GM11168 (cell line): ENCODE data around the gene COL4A3.
"Not testable (repeated sequence)": the region's sequence is repeated elsewhere in the genome, so short reads cannot be mapped to it uniquely, and the experiment has no call there.

ENCODE experiments used
- in situ Hi-C: fragments of 300-500 bp; cut with MboI; formaldehyde crosslinking; loops from one replicate; pipeline ENCODE4 v1.12.0; 2022; ENCODE audit warnings: low sequenced_read_pairs; ENCODE audit not compliant: unreplicated experiment

COL4A3 gene

DNA sequence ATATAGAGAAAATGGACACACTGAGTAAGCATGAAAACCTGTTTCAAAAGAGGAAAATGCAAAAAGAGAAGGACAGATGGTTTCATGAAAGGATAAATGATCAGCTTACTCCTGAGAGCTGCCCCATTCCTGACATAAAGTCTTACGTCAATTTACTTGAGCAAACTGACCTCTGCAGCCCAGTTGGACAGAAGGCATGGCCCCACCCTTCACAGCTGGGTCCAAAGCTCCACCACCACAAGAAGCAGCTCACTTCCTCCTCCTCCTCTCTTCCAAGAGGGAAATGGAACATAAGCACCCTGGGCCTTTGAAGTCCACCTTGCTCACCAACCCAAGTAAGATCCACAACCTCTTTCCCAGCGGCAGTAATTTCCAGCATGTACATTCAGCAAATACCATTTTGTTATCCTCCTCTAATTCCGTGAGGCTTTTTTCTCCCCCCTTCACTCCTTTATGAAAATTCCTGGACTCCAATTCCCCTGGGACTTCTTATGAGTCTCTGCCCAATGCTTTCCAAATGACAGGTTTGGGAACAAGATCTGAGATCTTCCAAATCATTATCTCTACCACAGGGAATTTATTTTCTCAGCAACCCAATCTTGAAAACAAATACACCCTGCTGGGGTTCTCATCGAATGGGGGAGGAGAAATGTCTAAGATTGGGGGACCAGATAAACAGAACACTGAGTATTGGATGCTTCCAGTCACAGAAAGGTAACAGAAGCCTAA lies 10.5 kb upstream of the COL4A3 start:
- in situ Hi-C loops, result no loop called here

DNA sequence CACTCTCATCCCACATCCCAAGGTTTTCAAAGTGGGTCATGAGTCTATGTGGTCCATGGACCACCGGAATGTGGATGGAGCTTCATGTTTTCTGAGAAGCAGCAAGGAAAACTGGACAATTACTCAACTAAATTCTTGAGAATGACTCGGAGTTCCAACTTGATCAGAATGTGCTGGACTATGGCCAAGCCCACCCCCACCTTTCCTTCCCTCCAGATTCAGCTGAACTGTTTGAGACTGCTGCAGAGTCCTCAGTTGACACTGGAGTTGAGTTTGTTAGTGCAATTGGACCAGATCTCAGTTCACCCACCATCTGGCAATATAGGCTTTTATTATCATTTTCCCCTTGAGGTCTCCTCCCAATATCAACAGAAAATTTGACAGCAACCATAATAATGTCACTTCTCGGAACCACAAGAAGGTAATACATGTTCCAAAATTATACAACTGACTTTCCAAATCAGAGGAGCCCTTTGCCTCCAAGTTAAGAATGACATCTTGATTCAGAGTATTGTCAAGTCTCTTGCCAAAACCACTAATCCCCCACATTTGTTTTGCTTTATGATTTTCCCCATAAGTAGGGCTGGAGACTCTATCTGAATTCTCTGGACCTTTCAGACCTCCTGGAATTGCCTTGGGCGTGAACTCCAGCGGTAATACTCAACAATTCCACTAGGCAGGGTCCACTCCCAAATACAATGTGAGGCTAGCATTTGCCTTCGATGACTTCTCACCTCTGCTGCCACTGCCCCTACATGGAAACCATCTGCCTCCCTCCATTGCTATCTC lies 9.2 kb upstream of the COL4A3 start:
- in situ Hi-C loops, result no loop called here

DNA sequence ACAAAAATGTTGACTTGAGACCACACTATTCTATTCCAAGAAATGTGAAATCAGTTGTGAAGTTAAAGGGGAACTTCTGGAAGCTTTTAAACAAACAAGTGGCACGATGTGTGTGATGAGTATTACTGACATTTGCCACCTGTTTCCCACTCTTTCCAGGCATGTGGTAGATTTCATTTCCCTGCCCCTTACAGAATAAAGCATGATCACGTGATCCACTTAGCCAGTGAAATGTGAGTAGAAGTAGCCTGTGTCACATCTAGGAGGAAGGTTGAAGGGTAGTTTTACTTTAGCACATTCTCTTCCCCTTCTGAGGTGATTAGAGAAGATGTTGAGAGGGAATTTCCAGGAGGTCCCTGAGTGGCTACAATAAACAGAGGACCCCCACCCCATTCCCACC lies 4.3 kb upstream of the COL4A3 start:
- in situ Hi-C loops, result no loop called here

DNA sequence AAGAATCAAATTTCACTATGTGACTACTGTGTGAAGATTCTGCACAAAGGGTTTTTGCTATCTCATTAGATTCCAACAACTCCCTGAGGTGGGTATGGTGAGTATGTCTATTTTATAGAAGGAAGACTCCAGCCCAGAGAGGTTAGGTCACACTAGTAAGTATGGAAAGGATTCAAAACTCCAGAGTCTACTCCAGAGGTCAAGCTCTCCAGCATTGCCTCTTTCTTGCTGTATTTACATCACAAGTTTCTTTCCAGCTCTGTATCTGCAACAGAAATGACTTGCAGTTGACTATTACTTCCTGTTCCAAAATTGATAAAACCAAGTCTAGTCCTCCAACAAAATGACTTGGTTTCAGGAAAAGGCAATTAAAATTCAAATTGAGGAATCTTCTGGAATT lies 2.5 kb upstream of the COL4A3 start:
- in situ Hi-C loops, result no loop called here

DNA sequence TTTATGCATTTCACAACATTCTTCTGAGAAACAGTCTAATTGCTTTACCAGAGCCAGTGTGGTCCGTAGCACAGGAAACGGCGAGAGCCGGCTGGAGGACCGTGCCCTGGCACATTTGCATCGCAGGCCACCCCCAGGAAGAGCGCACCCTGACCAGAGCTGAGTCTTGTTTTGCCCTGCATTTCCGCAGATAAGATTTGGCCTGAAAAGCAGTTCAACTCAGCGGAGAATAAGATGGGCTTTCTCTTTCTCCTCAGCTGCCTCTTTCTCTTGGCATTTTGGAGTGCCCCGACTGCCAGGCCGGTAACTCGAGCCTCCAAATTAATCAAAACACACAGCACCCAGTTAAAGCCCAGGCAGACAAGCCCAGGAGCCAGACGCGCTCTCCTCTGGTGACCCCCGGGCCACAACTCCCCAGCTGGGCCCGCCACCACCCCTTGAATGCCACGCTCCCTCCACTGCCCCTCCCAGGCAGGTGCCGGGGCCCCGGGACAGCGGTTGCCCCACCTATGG lies 883 bp upstream of the COL4A3 start:
- in situ Hi-C loops, result no loop called here

DNA sequence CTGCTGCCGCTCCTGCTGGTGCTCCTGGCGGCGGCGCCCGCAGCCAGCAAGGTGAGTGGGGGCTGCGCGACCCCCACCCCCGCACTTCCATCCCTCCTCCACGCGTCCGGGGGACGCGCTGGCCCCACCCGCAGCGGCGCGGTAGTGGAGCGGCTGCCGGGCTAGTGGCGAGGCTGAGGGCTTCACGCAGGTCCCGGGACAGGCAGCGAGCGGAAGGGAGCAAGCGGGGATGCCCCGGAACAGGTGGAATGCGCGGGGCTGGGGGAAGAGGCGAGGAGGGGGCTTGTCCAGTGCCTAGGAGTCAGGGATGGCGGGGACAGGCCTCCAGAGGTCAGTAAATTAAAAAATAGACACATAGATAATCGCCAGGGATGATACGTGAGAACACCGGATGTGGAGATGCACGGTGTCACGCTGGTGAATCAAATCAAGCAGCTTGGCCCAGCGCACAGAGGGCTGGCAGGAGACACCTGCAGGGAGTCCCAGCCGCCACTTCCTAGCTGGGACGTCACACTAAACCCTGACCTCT lies 403 bp downstream of the COL4A3 start:
- in situ Hi-C loops, result no loop called here

DNA sequence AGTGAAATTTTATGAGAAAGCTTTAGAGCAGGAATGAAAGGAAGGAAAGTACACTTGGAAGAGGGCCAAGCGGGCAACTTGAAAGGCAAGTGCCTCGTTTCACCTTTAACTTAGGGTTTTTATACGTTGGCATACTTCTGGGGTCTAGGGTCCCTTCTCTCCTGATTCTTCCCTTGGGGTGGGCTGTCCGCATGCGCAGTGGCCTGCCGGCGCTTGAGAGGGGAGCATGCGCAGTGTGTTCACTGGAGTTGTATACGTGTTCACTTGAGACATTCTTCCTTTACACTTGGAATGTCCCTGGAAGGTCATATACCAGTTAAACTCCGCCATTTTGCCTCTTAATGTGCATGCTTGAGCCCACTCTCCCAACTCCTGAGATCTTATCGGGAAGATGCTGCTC lies 7.4 kb downstream of the COL4A3 start:
- in situ Hi-C loops, result not testable (repeated sequence)

DNA sequence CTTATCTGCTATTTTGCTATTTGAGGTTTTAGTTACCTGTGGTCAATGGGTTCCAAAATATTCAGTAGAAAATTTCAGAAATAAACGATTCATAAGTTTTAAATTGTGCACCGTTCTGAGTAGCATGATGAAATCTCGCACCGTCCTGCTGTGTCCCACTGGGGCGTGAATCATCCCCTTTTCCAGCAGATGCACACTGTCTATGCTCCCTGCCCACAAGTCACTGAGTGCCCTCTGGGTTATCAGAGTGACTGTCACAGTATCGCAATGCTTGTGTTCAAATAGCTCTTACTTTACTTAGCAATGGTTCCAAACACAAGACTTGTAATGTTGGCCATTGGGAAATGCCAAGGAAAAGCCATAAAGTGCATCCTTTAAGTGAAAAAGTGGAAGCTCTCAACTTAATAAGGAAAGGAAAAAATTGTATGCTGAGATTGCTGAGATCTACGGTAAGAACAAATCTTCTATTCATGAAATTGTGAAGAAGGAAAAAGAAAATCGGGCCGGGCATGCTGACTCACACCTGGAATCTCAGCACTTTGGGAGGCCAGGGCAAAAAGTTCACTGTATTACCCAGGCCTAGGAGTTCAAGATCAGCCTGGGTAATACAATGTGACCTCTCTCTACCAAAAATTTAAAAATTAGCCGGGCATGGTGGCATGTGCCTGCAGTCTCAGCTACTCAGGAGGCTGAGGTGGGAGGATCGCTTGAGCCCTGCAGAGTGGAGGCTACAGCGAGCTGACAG lies 13.3 kb downstream of the COL4A3 start:
- in situ Hi-C loops, result no loop called here

DNA sequence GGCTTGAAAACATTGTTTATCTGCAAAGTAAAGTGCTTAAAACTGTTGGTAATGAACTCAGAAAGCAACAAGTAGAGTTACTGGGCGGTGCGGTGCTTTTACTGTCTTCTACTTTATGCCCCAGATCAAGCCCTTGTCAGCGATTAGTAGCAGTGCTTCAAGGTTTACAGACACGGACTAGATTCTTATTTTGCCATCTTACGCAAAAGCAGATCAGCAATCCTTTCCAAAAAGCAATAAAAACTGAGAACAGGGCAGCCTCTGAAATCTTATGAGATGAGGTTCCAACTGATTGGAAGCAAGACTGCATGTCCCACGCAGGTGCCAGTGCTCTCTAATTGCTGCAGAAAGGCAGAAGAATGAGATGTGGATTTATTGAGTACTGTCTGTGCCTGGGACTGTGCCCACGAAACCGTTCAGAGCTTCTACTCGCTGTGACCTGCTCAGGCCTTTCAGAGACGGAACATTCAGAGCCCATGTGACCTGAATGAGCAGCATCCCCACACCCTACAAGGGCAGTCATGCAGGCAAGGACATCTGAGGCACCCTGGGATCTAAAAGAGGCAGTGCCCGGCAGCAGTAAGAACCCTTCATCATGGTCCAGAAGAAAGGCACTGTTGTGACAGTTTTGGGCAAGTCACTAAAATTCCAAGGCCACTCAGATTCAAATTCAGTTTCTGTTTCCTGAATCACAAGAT lies 15.7 kb downstream of the COL4A3 start:
- in situ Hi-C loops, result no loop called here

DNA sequence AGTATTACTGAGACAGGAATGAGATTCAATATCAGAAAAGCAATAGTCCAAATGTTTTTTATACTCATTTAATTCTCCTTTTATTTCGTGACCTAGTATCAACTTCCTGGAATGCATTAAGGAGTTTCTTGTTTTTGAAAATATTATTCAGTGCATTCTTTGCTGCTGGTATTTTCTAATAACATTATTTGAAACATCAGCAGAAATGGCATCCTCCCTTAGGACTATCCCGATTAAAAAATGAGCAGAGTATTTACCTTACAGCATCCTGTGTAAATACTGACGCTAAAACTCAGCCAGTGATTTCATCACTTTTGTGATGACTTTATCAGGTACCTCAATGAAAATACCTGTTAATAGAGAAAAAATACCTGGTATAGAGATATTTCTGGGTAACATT lies 16.3 kb downstream of the COL4A3 start:
- in situ Hi-C loops, result no loop called here

DNA sequence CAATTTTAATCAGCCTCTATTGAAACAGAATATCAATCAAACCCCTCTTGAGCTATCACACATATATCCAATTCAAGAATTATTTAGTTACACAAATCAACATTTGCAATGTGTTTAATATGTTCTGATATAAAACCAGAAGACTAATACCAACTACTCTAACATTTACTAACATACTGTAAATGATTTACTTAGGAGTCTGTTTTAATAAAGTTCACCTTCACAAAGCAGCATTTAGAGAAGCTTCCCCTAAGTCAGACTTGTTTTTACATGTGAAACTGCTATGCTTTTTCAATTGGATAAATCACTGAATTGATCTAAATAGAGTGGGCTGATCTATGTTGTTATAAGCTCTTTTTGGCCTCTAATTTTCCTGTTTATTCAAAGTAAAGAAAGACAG lies 18.3 kb downstream of the COL4A3 start:
- in situ Hi-C loops, result no loop called here

DNA sequence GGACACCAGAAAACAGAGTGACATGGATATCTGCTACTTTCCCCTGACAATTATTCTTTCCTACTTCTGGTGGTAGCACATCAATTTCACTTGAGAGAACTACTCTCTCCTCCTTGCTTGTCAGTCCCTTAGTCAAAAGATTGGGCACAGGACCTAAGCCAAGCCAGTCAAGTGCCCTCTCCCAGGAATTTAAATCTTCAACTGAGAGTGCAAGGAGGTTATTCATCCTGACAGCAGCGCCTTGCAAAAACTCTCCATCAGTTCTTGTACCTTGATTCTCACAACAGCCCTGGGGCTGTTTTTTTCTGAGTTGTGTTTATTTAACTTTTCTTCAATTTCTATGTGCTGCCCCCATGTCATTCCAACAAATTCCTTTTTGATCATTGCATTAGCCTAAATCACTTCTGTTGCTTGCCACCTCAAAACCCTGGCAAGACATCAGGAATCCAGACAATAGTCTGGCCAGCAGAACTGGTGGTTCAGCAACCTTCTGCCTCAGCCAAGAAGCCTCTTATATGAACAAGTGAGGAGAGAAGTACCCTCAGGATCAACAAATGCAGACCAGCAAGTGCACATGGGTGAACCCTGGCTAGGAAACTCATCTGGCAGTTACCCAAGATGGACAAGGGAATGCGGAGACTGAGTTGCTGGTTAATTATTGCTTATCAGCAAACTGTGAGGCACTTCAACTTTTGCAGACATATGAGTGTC lies 19.4 kb downstream of the COL4A3 start:
- in situ Hi-C loops, result no loop called here

DNA sequence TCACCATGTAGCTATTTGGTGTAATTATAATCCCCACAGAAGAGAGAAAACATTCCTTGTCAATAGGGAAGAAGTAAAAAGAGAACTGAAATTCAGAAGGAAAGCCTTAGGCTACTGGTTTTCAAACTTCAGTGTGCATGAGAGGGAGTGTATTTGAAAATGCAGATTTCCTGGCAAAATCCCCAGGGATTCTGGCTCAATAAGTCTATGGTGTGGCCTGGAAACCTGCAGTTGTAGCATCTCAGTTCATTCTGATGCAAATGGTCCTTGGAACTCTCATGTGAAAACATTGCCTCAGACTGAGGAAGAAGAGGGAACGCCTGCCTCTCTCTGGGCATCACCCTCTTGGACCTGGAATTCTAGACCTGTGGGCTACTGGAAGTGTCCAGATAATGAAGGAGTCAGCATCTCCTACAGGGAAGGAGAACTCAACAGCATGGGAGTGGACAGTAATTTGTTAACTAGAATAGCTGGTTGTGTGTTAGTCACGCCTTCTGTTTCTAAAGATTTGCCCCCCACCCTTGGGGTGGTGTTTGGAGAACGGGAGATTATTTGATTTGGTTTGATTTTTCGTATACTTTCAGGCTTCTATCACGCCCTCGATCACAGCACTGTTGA lies 21.3 kb downstream of the COL4A3 start:
- in situ Hi-C loops, result no loop called here

DNA sequence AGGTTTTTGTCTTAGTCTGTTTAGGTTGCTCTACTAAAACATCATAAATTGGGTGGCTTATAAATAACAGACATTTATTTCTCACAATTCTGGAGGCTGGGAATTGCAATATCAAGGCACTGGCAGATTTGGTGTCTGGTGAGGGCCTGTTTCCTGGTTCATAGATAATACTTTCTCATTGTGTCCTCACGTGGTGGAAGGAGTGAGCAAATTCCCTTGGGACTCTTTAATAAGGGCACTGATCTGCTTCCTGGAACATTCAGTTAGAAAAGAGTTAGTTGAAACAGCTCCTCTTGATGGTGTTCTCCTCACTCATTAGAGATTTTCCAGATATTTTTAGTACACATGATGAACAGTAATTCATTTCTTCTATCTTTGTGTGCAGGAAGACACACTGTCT lies 22.3 kb downstream of the COL4A3 start:
- in situ Hi-C loops, result no loop called here

DNA sequence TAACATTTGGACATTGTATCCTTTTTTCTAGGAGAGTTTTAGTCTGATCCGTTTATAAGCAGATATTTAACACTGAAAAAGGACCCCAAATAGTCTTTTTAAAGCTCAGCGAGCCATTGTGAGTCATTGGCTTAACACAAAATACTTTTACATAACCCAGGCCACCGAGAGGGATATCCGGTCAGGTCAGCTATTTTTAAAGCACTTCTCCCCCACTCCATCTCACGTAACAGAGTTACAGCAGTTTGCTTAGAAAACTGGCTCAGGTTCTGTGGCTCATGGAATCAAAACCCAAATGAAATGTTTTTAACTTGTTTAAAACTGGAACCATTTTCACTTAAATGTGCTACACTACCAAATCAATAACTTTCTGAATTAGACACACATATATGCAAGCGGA lies 23.9 kb downstream of the COL4A3 start:
- in situ Hi-C loops, result no loop called here

DNA sequence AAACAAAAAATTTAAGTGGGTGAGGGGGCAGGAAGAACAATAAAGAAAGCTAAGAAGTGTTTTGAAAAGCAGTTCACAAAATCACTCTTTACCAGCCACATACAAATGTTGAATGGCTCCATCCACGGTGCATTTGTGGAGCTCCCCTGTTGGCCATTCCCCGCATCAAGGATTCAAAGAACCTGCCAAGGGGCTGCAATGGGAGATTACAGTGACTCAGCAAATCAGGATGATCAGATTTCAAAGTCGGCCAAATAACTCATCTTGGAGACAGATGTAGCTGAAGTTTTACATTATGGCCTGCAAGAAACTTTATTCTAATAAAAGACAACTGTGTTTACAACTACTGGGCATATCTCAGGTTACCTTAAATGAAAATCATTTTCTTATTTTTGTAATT lies 26.9 kb downstream of the COL4A3 start:
- in situ Hi-C loops, result no loop called here

DNA sequence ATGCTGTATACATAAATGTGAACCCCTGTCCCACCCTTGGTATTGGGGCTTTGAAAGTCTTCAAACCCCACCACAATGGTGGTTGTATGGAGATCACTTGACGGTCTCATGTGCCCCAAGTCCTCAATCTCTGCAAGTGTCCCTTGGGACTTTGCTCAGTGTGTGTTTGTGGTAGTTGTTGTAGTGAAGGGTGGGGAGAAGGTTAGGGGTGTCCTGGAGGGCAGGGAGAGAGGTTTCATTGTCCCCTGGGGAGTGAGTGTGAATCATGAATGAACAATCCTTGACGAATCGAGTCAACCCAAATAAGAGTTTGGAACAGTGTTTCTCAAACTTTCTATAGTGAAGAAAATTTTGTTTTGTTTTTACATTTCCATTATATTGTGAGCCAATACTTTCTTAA lies 28.1 kb downstream of the COL4A3 start:
- in situ Hi-C loops, result no loop called here

DNA sequence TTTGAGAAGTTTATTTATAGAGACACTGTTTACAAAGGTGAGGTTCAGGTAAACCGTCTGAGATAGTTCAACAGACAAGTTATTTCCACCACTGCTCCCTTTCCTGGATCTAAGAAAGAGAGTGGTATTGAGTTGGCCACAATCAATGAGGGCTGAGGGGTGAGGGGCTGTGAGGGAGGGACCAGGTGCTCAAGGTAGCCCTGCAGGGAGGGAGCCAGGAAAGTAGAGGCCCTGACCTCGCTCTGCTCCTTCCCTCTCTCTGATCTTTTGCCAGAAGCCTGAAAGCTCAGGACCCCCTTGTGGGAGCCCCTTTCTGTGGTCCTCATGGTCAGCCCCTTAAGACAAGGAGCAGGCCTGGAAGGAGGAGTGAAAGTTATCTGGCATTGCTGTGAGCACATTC lies 29.8 kb downstream of the COL4A3 start:
- in situ Hi-C loops, result no loop called here

DNA sequence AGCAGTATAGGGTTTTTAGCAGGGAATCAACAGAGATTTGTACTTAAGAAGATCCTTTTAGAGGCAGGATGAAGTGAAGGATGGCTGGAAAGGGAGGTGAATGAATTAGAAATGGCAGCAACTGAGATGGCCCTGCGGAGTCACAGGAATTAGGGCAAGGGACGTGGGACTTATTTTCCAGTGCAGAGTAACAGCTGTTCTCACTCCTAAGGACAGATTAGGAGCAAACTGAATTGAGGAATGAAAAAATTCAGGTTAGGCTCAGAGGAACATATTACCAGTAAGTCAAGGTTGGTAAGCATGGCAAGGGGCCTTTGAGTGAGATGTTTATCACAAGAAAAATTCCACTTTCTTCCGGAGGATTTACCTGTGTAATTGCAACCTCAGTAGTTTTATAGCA lies 34.4 kb downstream of the COL4A3 start:
- in situ Hi-C loops, result no loop called here
